ENCODE measurements around the gene ZNF823. TPM values are rescaled to one million over a fixed set of nuclear protein-coding genes. Genes with fewer than 3 reads are reported as not detected.

The ZNF823 gene
- total and polyA plus RNA-seq, 4 donors = 2.4 to 6.4 (median 3.1) TPM

- no peak overlapping the region for H3K4me3 ChIP-seq (ENCODE audit: low read depth in 1 of 3, low read length in 3 of 3)
- no peaks in the 10 kb centered on the region for H3K27me3 ChIP-seq (ENCODE audit: control insufficient read depth in 4 of 4, insufficient read depth in 4 of 4, low read length in 3 of 4)
- no peaks in the 10 kb centered on the region for H3K36me3 ChIP-seq (ENCODE audit: control insufficient read depth in 4 of 4, insufficient read depth in 3 of 4, low read depth in 1 of 4, low read length in 3 of 4)
- no peak overlapping the region for H3K27ac ChIP-seq (ENCODE audit: low read depth in 1 of 2, low read length in 2 of 2)
- DNase-seq (ENCODE audit: low spot score) = no peak
- no peak overlapping the region for H3K9ac ChIP-seq (ENCODE audit: low read depth in 1 of 2, low read length in 2 of 2)
- no peaks in the 10 kb centered on the region for H3K9me3 ChIP-seq (ENCODE audit: control insufficient read depth in 4 of 4, low read length in 3 of 4)
- TF ChIP-seq TAF1 (conservative IDR thresholded peaks at IDR 0.05) = no peak
- no peak for TF ChIP-seq CTCF (IDR thresholded peaks at IDR 0.05; ENCODE audit: low read depth, low read length, missing input control)
- no peak for TF ChIP-seq SP1 (IDR thresholded peaks at IDR 0.05)
- no peak for TF ChIP-seq REST (IDR thresholded peaks at IDR 0.05)
- TF ChIP-seq GABPA (IDR thresholded peaks at IDR 0.05 in 1 of 2, conservative IDR thresholded peaks at IDR 0.05 in 1 of 2) = no peak
- TF ChIP-seq ATF3 (IDR thresholded peaks at IDR 0.05) = no peak
- no peak for TF ChIP-seq FOXA1 (IDR thresholded peaks at IDR 0.05)
- TF ChIP-seq YY1 (IDR thresholded peaks at IDR 0.05) = no peak
- TF ChIP-seq EGR1 (IDR thresholded peaks at IDR 0.05; ENCODE audit: low read depth in 2 of 2) = no peak
- TF ChIP-seq HNF4G (IDR thresholded peaks at IDR 0.05) = no peak
- TF ChIP-seq HNF4A (conservative IDR thresholded peaks at IDR 0.05) = no peak
- no peak for TF ChIP-seq NR2F2 (IDR thresholded peaks at IDR 0.05)
- TF ChIP-seq ZBTB33 (IDR thresholded peaks at IDR 0.05) = no peak
- no peak for TF ChIP-seq RAD21 (IDR thresholded peaks at IDR 0.05)
- no peak for TF ChIP-seq RXRA (IDR thresholded peaks at IDR 0.05)
- TF ChIP-seq JUND (IDR thresholded peaks at IDR 0.05) = no peak
- no peak for TF ChIP-seq FOXA2 (IDR thresholded peaks at IDR 0.05)
- peaks cover 0 to 15% (median 7%) of the 10 kb centered on the region in 4 donors for H3K4me1 ChIP-seq (ENCODE audit: control insufficient read depth in 4 of 4, insufficient read depth in 4 of 4, low read length in 3 of 4)
- 85% methylated on average over 6 of the region's 6 CpGs for WGBS
Measured at GRCh38 chr19:11697284-11697855, 41.4 kb downstream of the ZNF823 start.
